PC-9 (cell line): ENCODE measurements around the gene ARHGAP42.

Experiments
- CTCF ChIP-seq: fragments of 200-600 bp; sonication (generic); conservative IDR thresholded peaks from 2 replicates; pipeline ENCODE4 v1.6.1; 2017; ENCODE audit warnings: mixed run types, antibody characterized with exemption, mild to moderate bottlenecking, moderate library complexity
- EZH2 ChIP-seq: fragments of 200-600 bp; sonication (generic); IDR thresholded peaks from 2 replicates; pipeline ENCODE4 v1.8.0; 2017; ENCODE audit warnings: antibody characterized with exemption, low read depth

- TF ChIP-seq CTCF, result no peak
- TF ChIP-seq EZH2, result no peak
These were observed 170.3 kb downstream of the ARHGAP42 start for GRCh38 chr11:100857236-100858005.
